HG03432 (cell line): ENCODE measurements around the gene CASZ1.

ENCODE experiments used
- ATAC-seq: cut with Tn5 transposase; IDR thresholded peaks from one replicate; pipeline ENCODE4 v1.9.1; 2021; ENCODE audit warnings: mild to moderate bottlenecking, moderate library complexity; ENCODE audit not compliant: unreplicated experiment

Gene CASZ1

DNA sequence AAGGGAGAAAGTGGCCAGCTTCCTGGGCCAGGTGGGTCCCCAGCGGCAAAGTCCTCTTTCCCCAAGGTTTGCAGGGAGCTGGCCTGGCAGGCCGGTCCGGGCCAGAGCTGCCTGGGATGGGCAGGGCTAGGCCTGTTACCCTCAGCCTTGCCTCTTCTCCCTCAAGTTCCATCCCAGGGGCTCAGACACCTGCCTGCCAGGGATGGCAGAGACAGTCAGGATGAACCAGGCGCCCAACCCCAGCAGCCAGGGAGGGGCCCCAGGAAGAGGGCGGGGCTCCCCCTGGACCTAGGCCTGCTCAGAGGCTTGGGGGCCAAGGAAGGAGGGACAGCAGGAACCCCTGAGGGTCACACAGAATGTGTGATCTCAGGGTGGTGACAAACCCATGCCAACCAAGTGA lies 120.6 kb downstream of the CASZ1 start:
- ATAC-seq, result no peak

DNA sequence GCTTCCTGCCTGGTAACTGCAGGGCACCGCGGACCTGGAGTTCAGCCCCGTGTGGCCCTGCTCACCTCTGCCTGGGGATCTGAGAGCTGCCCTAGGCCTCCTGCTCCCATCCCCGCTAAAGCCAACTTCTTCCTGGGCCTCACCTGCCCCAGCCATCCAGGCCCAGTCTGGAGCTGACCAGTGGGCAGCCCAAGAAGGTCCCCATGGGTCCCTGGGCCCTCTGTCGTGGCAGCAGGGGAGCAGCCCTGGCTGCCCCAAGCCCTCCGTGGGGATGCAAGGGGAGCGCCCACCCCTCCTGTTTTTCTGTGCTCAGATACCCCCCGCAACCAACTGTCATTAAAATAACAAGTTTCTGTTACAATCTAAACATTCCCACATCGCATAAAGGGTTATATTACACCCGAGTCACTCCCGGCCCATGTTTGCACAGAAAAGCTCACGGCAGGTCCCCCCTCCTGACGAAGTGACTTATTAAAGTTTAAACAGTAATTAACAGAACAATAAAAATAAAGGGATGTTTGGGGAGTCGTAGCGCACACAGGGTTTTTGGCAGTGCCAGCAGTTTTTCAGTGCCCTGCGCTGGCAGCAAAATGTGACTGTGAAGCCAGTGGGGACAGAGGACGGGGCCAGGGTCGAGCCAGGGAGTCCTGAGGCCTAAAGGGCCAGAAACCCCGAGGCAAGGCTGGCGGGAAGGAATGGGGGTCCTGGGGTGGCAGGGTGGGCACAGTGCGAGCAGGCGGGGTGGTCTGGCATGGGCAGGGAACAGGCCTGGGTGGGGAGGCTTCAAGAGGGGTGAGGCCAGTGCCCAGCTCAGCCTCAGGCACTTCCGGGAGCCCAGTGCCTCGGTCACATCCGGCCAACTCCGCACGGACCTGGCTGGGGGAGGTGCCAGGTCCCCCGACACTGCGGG lies 121.5 kb downstream of the CASZ1 start:
- ATAC-seq, result no peak

DNA sequence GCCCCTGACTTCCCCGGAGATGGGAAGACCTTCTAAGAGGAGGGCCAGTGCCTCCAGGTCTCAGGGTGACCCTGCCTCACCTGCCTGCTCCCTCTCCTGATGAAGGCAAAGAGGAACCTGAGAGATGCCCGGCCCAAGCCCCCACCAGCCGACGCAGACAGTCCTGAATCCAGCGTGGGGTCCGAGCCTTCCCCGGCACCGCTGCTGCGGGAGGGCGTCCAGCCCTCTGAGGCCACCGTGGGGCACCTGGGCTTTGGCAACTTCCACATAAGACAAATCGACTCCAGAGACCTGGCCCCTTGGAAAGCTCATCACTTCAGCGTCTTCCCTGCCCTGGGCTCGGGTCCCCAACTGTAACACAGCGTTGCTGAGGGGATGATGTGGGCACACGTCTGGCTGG lies 122.2 kb downstream of the CASZ1 start:
- no peak for ATAC-seq

DNA sequence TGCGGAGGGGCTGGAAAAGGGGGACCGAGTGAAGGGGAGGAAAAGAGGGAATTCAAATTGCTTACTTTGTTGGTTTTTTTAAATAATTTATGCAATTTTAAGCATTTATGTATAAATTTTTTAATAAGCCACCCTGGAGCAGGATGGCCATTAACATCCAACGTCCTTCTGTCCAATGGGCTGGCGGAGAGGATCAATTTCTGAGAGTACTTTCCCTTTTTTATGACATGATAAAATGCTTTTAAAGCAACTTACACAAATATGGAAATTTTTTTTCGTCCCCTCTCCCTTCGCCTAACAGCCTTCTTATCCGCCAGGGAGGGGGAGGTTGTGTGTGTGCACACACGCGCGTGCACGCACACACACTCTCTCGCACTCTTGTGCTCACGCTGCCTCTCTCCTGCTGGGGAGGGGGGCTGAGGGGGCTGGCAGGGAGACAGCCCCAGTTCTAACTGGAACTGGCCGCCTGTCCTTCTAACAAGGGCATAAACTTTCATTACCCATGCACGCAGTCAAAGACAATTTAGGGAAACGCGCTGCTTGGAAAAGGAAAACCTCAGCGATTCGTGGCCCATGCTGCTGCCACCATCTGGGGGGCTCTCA lies 123.2 kb downstream of the CASZ1 start:
- no peak for ATAC-seq

DNA sequence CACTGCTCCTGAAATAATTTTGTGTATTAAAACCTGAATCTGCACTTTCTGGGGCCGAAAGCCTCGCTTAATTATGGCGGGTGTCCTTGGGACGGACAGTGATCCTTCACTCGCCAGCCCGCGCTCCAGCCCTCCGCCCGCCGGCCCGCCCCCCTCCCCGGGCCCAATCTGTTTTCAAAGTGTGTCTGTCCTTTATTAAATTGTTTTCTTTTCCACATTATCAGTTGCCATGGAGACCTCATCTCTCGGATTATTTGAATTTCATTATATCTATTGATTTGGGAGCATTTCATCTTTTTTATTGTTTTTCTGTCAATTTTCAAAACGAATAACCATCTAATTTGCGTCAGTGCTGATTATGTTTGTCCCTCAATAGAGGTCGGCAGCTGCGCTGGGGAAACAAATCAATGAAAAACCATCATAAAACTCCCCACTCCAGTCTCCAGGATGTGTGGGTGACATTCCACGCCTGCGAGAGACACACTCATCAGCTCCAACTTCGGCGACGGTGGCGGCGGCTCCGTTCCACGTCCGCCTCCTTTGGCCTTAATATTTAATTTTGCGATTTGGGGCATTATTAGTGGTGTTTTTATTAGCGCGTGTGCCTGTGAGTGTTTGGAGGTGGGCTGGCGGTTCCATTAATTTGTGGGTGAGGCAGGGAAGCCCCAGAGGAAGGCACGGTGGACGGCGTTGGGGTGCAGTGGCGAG lies 123.9 kb downstream of the CASZ1 start:
- ATAC-seq, result no peak

DNA sequence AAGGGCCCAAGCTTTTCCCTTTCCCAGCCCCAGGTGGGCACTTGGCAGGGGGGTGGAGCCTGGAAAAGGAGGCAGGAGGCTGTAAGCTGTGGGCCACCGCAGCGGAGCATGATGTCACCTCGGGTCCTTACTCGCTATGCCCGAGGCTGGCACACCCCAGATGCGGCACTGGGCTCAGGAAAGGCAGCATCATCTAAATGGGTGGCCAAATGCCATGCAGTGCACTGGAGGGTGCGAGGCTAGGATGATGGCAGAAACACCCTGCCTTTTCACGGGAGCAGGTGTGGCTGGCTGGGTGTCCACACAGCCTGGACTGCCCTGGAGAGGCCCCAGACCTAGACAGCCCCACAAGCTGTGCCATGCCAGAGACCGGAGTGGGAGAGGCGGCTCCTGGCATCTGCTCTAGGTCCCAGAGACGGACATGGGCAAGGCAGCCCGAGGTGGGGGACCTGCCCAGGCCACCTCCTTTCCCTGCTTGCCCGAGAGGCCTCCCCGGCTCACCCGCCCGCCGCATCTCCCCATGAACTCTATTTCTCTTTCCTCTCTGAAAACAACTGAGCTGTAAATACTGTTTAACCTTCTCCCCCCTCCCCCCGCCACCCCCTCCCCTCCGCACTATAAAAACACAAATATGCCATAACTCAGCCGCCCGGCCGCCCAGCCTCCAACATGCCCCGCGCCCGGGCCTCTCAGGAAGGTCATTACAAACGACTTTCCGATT lies 124.7 kb downstream of the CASZ1 start:
- ATAC-seq, result no peak

DNA sequence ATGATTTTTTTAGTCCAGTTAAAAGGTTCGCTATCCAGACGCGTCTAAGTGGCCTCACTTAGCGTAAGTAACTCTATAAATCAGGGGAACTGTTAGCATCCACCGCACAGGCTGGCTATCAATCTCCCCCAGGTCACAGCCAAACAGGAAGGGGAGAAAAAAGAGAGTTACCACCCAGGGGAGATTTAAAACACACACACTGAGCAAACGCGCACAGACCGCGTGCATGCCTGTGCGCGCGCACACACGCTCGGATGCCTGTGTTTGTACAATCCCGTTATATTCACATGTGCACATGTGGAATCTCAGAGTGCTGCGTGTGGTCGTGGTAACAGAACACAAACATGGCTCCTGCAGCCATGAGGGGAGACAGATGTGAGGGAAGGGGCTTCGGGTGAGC lies 125.4 kb downstream of the CASZ1 start:
- no peak for ATAC-seq

DNA sequence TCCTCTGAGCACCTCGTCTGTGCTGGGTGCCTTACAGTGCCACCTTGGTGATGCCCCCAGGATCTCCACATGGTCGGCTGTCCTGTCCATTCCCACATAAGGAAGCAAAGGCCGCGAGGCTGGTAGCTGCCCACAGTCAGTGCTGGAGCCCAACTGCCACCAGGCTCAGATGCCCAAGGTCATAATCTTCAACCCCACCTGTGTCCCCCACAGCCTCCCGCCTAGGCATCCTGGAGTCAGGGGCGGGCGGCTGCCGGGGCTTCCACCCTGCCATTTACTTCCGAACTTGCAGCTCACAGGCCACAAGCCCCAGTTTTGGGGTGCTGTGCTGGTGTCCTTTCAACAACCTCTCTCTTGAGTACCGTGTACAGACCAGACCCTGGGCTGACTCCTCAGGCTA lies 126.3 kb downstream of the CASZ1 start:
- ATAC-seq, result no peak

DNA sequence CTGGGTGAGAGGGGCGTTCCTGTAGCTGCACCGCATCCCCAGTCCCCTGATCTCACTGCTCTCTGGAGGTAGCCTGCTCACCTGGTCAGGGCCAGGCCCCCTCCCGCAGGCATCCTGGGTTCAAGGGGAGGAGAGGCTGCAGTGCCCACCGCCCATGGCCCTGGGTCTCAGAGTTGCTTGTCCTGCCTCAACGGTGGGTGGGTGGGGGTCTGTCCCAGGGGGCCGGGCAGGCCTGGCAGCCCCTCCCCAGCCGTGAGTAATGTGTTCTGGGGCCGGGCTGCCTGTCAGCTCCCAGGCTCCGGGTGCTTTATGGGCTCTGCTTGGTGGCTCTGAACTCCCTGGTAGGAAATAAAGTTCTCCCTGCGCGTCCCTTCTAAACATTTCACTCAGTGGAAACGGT lies 126.9 kb downstream of the CASZ1 start:
- no peak for ATAC-seq

DNA sequence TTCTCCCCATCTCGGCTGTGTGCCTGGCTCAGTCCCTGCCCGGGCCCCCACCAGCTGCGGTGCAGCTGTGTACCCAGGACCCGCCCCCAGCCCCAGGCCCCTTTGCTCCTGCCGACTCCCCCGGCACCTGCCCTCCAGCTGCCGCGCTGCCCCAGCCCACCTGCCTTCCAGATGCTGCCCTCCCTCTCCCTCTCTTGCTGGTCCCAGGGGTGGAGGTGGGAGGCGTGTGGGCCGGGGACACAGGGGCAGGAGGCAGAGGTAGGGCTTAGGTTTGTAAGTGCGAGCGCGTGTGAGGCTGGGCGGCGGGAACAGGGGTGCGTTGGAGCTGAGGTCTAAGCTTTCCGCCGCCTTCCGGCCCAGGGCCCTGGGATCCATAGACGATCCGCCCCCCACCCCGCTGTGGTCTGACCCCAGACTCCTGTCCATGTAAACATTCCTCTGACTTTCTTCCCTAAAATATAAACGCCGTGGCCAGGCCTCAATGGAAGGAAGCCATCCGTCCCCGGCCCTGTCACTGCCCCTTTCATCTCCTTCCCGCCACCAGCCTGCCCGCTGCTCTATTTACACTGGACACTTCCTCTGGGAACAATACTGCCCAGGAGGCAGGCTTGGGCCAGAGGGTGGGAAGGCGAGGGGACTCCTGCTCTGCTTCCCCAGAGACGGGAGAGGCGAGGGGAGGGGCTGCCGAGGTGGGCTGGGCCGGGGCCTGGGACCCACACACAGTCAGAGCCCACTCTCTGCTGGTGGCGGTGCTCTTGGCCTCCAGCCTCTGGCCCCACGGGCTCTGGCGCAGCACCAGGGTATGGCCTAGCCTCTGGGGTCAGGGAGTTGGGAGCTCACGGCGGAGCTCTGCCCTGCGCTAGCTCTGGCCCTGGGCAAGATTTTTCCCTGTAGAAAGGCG lies 128.3 kb downstream of the CASZ1 start:
- no peak for ATAC-seq

DNA sequence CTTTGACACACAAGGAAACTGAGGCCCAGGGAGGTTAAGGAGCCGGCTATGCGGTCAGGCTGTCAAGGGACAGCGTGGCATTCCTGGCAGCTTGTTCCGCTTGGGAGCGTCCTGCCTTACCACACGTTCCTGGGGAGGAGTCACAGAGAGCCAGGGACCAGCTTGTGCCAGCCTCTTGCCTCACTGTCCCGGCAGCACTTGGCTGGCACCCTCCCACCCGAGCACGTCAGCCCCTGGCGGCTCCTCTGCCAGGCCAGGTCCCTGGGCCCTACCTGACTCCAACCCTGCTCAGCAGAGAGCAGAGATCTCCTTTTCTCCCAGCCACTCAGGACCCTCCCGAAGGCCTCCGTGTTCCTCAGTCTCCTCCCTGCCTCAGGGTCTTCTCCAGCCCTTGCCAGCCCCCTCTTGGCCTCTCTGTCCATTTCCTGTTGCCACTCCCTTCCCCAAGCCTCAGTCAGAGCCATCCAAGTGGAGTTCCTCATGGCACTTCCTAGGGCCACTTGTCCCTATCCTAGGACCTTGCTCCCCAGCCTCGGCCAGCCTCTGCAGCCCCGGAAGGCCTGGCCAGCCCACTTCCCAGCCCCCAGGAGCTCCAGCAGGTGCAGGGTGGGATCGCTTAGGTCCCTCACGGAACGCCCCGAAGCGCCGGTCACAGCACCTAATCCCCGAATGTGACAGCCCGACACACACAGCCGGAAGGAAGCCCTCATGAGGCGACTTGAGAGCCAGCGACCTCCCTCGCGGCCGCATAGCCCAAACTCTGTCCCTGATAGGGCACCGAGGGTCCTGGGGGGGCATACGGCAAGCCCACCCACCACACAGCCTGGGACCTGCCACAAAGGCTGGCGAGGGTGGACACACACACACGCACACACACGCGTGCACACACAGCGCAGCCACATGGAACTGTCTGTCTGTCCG lies 130.3 kb downstream of the CASZ1 start:
- ATAC-seq, result no peak

DNA sequence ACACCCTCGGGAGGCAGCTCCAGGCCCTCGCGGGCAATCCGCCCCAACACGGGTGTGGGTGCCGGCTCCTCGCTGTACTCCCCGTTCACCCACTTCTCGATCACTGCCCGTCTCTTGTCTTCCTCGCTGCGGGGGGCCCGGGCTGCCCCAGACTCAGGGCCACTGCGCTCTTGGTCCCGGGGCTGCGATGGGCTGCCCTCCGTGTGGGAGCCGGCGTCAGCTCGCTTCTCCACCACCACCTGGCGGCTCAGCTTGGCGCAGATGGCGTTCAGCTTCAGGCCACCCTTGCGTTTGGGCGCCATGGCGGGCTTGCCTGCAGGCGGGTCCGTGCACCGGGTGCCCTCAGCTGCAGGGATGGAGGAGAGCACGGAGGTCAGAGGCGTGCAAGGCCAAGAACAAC lies 131.2 kb downstream of the CASZ1 start:
- ATAC-seq, result no peak

DNA sequence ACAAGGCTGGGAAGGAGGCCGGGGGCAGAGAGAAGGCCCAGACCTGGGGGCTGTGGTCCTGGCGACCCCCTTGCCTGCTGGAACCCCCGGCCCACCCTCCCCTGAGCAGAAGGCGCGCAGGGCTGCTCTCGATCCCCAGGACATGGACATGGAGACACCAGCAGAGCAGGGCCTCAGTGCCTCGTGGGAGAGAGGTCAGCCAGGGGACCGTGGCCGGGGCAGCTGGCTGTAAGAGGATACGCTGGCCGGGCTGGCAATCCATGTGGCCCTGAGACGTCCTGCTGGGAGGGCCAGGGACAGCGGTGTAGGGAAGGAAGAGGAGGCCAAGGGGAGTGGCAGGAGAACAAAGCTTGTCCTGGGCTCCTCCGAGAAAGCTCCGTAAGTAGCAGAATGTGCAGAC lies 132.2 kb downstream of the CASZ1 start:
- no peak for ATAC-seq

DNA sequence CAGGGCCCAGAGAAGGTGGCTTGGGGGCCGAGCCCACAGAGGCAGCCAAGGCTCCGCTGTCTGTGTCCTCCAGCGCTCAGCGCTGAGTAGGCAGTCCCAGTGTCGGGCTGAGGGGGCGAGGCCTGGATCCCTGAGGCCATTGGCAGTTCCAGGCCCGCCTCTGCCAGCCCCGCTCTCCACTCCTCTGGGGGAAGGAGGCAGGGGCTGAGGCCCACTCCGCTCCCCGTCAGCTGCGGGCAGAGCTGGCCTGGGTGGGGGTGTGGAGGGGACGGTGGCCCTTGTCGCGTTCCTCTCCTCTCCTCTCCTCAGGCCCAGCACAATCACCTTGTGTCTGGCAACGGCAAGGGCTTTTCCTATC lies 132.8 kb downstream of the CASZ1 start:
- ATAC-seq, result no peak

DNA sequence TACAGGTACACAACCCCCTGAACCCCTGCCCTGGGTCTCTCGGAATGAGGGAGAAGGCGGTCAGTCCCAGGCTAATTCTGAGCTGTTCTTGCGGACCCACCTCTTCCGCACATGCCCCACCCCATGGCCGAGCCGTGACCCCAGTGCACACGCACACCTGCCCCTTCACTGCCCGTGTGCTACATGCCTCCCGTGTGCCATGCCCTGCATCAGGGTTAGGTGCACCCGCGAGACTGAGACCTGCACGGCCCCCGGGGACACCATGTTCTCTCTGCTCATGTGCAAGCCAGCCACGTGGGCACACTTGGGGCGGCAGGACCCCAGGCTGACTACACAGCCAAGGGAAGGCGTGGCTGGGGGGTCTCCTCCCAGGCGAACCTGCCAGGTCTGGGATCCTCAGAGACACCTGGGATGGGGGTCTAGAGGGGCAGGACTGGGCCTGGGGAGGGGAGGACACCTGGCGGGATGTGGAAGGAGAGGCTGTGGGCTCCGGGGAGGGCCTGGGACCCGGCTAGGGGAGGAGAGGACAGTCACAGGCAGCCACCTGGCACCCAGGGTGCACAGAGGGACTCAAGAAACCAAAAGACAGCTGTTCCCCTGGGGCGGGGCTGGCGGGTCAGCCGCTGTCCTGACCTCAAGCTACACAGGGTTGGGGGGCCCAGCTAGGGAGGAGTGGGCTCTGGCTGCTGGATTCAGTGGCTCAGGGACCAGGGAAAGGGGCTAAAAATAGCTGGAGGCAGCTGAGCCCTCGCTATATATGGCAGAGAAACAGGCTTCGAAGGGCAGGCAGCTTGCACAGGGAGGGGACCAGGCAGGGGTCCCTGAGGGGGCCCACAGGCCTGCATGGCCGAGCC lies 133.4 kb downstream of the CASZ1 start:
- ATAC-seq, result no peak

DNA sequence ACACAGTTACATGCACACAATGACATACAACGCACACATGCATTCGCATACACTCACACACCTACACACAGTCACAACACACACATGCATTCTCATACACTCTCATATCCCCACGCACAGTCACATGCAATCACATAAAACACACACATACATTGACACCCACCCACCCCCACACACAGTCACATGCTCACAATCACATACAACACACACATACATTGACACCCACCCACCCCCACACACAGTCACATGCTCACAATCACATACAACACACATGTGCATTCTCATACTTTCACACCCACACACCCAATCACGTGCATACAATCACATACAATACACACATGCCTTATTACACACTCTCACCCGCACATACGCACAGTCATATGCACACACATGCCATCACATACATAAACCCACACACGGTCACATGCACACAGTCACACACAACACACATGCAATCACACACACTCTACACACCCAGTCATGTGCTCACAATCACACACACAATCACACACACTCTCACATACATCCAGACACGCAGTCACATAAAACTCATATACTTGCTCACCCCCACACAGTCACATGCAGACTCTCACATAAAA lies 134.3 kb downstream of the CASZ1 start:
- ATAC-seq, result no peak

DNA sequence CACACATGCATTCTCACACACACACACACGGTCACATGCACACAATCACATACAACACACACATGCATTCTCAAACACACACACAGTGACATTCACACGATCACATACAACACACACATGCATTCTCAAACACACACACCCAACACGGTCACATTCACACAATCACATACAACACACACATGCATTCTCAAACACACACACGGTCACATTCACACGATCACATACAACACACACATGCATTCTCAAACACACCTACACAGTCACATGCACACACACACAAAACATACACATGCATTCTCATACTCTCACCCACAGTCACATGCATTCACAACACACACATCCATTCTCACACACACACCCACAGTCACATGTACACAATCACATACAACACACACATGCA lies 135.0 kb downstream of the CASZ1 start:
- ATAC-seq, result no peak
